ENCODE measurements around the gene CLCN4. TPM values are rescaled to one million over a fixed set of nuclear protein-coding genes. Genes with fewer than 3 reads are reported as not detected.

CLCN4 gene
- total and polyA plus RNA-seq, 2 donors from 2014 or later, result 2.4 to 7.3 TPM

GRCh38 chrX:10177601-10178000 lies 20.8 kb downstream of the CLCN4 start:
- H3K4me3 ChIP-seq (ENCODE audit: low read length in 3 of 3), result no peak overlapping the region
- peak overlapping the region in 1 of 2 donors; percentile 28 for H3K27ac ChIP-seq (ENCODE audit: low read depth in 2 of 2, low read length in 2 of 2)
- no peaks in the 10 kb centered on the region for H3K9me3 ChIP-seq (ENCODE audit: control insufficient read depth in 2 of 3, insufficient read depth in 1 of 3, low read length in 3 of 3)
- H3K9ac ChIP-seq (ENCODE audit: low read length in 3 of 3), result no peak overlapping the region
- peaks cover 0 to 2% (median under 1%) of the 10 kb centered on the region in 3 donors for H3K4me1 ChIP-seq (ENCODE audit: control insufficient read depth in 2 of 3, insufficient read depth in 2 of 3, low read depth in 1 of 3, low read length in 3 of 3)
- intact Hi-C loops (cut with DNase I), result no loop called here
- no peaks in the 10 kb centered on the region for H3K36me3 ChIP-seq (ENCODE audit: control insufficient read depth in 2 of 3, insufficient read depth in 3 of 3, low read length in 3 of 3)
- DNase-seq, result no peak
- no peak for FAIRE-seq
- H3K27me3 ChIP-seq (ENCODE audit: control insufficient read depth, insufficient read depth, low read length), result peaks cover 7% of the 10 kb centered on the region
- TF ChIP-seq, protein P1, sequence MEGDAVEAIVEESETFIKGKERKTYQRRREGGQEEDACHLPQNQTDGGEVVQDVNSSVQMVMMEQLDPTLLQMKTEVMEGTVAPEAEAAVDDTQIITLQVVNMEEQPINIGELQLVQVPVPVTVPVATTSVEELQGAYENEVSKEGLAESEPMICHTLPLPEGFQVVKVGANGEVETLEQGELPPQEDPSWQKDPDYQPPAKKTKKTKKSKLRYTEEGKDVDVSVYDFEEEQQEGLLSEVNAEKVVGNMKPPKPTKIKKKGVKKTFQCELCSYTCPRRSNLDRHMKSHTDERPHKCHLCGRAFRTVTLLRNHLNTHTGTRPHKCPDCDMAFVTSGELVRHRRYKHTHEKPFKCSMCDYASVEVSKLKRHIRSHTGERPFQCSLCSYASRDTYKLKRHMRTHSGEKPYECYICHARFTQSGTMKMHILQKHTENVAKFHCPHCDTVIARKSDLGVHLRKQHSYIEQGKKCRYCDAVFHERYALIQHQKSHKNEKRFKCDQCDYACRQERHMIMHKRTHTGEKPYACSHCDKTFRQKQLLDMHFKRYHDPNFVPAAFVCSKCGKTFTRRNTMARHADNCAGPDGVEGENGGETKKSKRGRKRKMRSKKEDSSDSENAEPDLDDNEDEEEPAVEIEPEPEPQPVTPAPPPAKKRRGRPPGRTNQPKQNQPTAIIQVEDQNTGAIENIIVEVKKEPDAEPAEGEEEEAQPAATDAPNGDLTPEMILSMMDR (IDR thresholded peaks at IDR 0.05; ENCODE audit: borderline replicate concordance, extremely low read depth, insufficient read depth), result no peak

DNA sequence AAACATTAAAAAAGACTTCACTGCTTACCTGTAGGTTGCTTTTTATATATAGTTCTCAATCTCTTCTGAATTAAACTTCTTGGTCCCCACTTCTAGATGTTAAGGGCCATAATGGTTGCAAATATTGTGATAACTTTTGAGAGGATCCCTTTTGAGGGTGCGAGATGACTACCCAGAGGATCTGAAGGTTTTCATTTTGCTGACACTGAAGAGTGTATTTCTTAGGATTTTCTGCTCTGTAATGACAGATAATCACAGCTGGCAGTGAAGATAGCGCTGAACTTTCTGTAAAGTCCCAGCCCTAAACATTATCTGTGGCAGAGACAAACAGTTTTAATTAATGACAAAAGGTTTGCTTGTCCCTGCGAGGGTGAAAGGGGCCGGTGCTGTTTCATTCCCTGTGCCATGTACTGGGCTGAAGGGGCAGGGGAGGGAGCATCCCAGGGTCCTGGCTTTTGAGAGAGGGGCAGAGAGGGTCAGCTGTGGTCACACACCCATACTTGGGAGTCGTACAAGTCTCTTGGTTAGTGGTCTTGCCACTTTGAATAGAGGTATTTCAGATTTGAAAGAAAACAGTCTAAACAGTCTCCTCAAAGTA lies 22.2 kb downstream of the CLCN4 start:
- no peak overlapping the region for H3K9ac ChIP-seq (ENCODE audit: low read length in 3 of 3)
- intact Hi-C loops (cut with DNase I), result no loop called here
- peaks cover 0 to 2% (median 0%) of the 10 kb centered on the region in 3 donors for H3K4me1 ChIP-seq (ENCODE audit: control insufficient read depth in 2 of 3, insufficient read depth in 2 of 3, low read depth in 1 of 3, low read length in 3 of 3)
- no peak overlapping the region for H3K4me3 ChIP-seq (ENCODE audit: low read length in 3 of 3)
- peaks cover 7% of the 10 kb centered on the region for H3K27me3 ChIP-seq (ENCODE audit: control insufficient read depth, insufficient read depth, low read length)
- TF ChIP-seq, protein P1 (IDR thresholded peaks at IDR 0.05; ENCODE audit: borderline replicate concordance, extremely low read depth, insufficient read depth), result no peak
- no peak overlapping the region for H3K27ac ChIP-seq (ENCODE audit: low read depth in 2 of 2, low read length in 2 of 2)
- H3K9me3 ChIP-seq (ENCODE audit: control insufficient read depth in 2 of 3, insufficient read depth in 1 of 3, low read length in 3 of 3), result no peaks in the 10 kb centered on the region
- no peaks in the 10 kb centered on the region for H3K36me3 ChIP-seq (ENCODE audit: control insufficient read depth in 2 of 3, insufficient read depth in 3 of 3, low read length in 3 of 3)
- FAIRE-seq (no peak), DNase-seq (no peak)

- Histone ChIP-seq H3K4me3 (ENCODE audit: low read length in 3 of 3) (no peak overlapping the region), H3K9me3 (ENCODE audit: control insufficient read depth in 2 of 3, insufficient read depth in 1 of 3, low read length in 3 of 3) (no peaks in the 10 kb centered on the region), H3K27me3 (ENCODE audit: control insufficient read depth, insufficient read depth, low read length) (peaks cover 6% of the 10 kb centered on the region), H3K27ac (ENCODE audit: low read depth in 2 of 2, low read length in 2 of 2) (no peak overlapping the region), H3K9ac (ENCODE audit: low read length in 3 of 3) (no peak overlapping the region), H3K36me3 (ENCODE audit: control insufficient read depth in 2 of 3, insufficient read depth in 3 of 3, low read length in 3 of 3) (no peaks in the 10 kb centered on the region), H3K4me1 (ENCODE audit: control insufficient read depth in 2 of 3, insufficient read depth in 2 of 3, low read depth in 1 of 3, low read length in 3 of 3) (no peaks in the 10 kb centered on the region)
- no peak for FAIRE-seq
- intact Hi-C loops (cut with DNase I), result loop anchor here (10.0 kb wide), 1 partner anchor 951 kb away; no protein-coding TSS in a partner anchor
- no peak for DNase-seq
- TF ChIP-seq, protein P1 (IDR thresholded peaks at IDR 0.05; ENCODE audit: borderline replicate concordance, extremely low read depth, insufficient read depth), result no peak
Measured at GRCh38 chrX:10183760-10184159, 27.0 kb downstream of the CLCN4 start.

Data from kidney (tissue), 14 donors.